ENCODE data around the gene ZNF22.

Gene ZNF22

GRCh38 chr10:45000752-45001380 is at the start of gene ZNF22:
Gene ZNF22 (plus strand): TSS chr10:45000923. CDS start chr10:45003369, 2,446 bp downstream.
- H3K27ac ChIP-seq (ENCODE audit: low read length), result no peak within 1 kb of the TSS
- WGBS (ENCODE audit: insufficient coverage, insufficient read length), result no CpG with 5 or more reads among the region's 79 CpGs
- no peaks in the 10 kb centered on the region; the same call in 1 of the 2 replicates for H3K36me3 ChIP-seq (ENCODE audit: control insufficient read depth, insufficient read depth, low read length)

GRCh38 chr10:44951576-44952226 is 49.0 kb upstream of the ZNF22 start:
- no peaks in the 10 kb centered on the region for H3K36me3 ChIP-seq (ENCODE audit: control insufficient read depth, insufficient read depth, low read length)
- H3K9me3 ChIP-seq (ENCODE audit: control insufficient read depth, insufficient read depth, low read length), result no peaks in the 10 kb centered on the region
- H3K27me3 ChIP-seq (ENCODE audit: control insufficient read depth, insufficient read depth, low read length), result no peaks in the 10 kb centered on the region
- H3K27ac ChIP-seq (ENCODE audit: low read length), result no peak overlapping the region
- DNase-seq (ENCODE audit: low read depth, low spot score), result no peak
- H3K4me1 ChIP-seq (ENCODE audit: control insufficient read depth, insufficient read depth, low read length), result peaks cover 3% of the 10 kb centered on the region
- no CpG with 5 or more reads among the region's 7 CpGs for WGBS (ENCODE audit: insufficient coverage, insufficient read length)
- H3K4me3 ChIP-seq (ENCODE audit: low read length), result no peak overlapping the region

More at GRCh38 chr10:45000752-45001380, at the start of gene ZNF22:
- Histone ChIP-seq H3K4me3 (ENCODE audit: low read length) (peak within 1 kb of the TSS; percentile 79), H3K4me1 (ENCODE audit: control insufficient read depth, insufficient read depth, low read length) (peaks cover 4% of the 10 kb centered on the region), H3K9me3 (ENCODE audit: control insufficient read depth, insufficient read depth, low read length) (no peaks in the 10 kb centered on the region), H3K27me3 (ENCODE audit: control insufficient read depth, insufficient read depth, low read length) (no peaks in the 10 kb centered on the region)
- DNase-seq (ENCODE audit: low read depth, low spot score), result no peak

- Histone ChIP-seq H3K4me3 (ENCODE audit: low read length) (no peak overlapping the region), H3K4me1 (ENCODE audit: control insufficient read depth, insufficient read depth, low read length) (peaks cover 3% of the 10 kb centered on the region), H3K27ac (ENCODE audit: low read length) (no peak overlapping the region), H3K9me3 (ENCODE audit: control insufficient read depth, insufficient read depth, low read length) (no peaks in the 10 kb centered on the region), H3K27me3 (ENCODE audit: control insufficient read depth, insufficient read depth, low read length) (no peaks in the 10 kb centered on the region), H3K36me3 (ENCODE audit: control insufficient read depth, insufficient read depth, low read length) (no peaks in the 10 kb centered on the region)
- no peak for DNase-seq (ENCODE audit: low read depth, low spot score)
- WGBS (ENCODE audit: insufficient coverage, insufficient read length), result no CpG with 5 or more reads among the region's 2 CpGs
These were observed 47.9 kb upstream of the ZNF22 start for GRCh38 chr10:44952779-44953231.

GRCh38 chr10:44954042-44954441 is 46.7 kb upstream of the ZNF22 start:
- DNase-seq (ENCODE audit: low read depth, low spot score), result no peak
- Histone ChIP-seq H3K4me1 (ENCODE audit: control insufficient read depth, insufficient read depth, low read length) (peaks cover 3% of the 10 kb centered on the region), H3K36me3 (ENCODE audit: control insufficient read depth, insufficient read depth, low read length) (no peaks in the 10 kb centered on the region), H3K4me3 (ENCODE audit: low read length) (no peak overlapping the region), H3K27me3 (ENCODE audit: control insufficient read depth, insufficient read depth, low read length) (no peaks in the 10 kb centered on the region), H3K9me3 (ENCODE audit: control insufficient read depth, insufficient read depth, low read length) (no peaks in the 10 kb centered on the region), H3K27ac (ENCODE audit: low read length) (no peak overlapping the region)

GRCh38 chr10:44954962-44955361 is 45.8 kb upstream of the ZNF22 start:
- Histone ChIP-seq H3K4me1 (ENCODE audit: control insufficient read depth, insufficient read depth, low read length) (peaks cover 3% of the 10 kb centered on the region), H3K27me3 (ENCODE audit: control insufficient read depth, insufficient read depth, low read length) (no peaks in the 10 kb centered on the region), H3K4me3 (ENCODE audit: low read length) (no peak overlapping the region), H3K9me3 (ENCODE audit: control insufficient read depth, insufficient read depth, low read length) (no peaks in the 10 kb centered on the region), H3K36me3 (ENCODE audit: control insufficient read depth, insufficient read depth, low read length) (no peaks in the 10 kb centered on the region), H3K27ac (ENCODE audit: low read length) (no peak overlapping the region)
- DNase-seq (ENCODE audit: low read depth, low spot score), result no peak

GRCh38 chr10:44955413-44956070 is 45.2 kb upstream of the ZNF22 start:
- DNase-seq (ENCODE audit: low read depth, low spot score), result no peak
- no peak overlapping the region for H3K27ac ChIP-seq (ENCODE audit: low read length)
- WGBS (ENCODE audit: insufficient coverage, insufficient read length), result no CpG with 5 or more reads among the region's 8 CpGs
- H3K36me3 ChIP-seq (ENCODE audit: control insufficient read depth, insufficient read depth, low read length), result no peaks in the 10 kb centered on the region
- H3K9me3 ChIP-seq (ENCODE audit: control insufficient read depth, insufficient read depth, low read length), result no peaks in the 10 kb centered on the region
- no peak overlapping the region for H3K4me3 ChIP-seq (ENCODE audit: low read length)
- H3K4me1 ChIP-seq (ENCODE audit: control insufficient read depth, insufficient read depth, low read length), result peaks cover 3% of the 10 kb centered on the region
- H3K27me3 ChIP-seq (ENCODE audit: control insufficient read depth, insufficient read depth, low read length), result no peaks in the 10 kb centered on the region

- no peaks in the 10 kb centered on the region for H3K36me3 ChIP-seq (ENCODE audit: control insufficient read depth, insufficient read depth, low read length)
- no peak for DNase-seq (ENCODE audit: low read depth, low spot score)
- no peak overlapping the region for H3K4me3 ChIP-seq (ENCODE audit: low read length)
- H3K27me3 ChIP-seq (ENCODE audit: control insufficient read depth, insufficient read depth, low read length), result no peaks in the 10 kb centered on the region
- peaks cover 3% of the 10 kb centered on the region; the same call in 1 of the 2 replicates for H3K4me1 ChIP-seq (ENCODE audit: control insufficient read depth, insufficient read depth, low read length)
- no CpG with 5 or more reads among the region's 4 CpGs for WGBS (ENCODE audit: insufficient coverage, insufficient read length)
- no peaks in the 10 kb centered on the region for H3K9me3 ChIP-seq (ENCODE audit: control insufficient read depth, insufficient read depth, low read length)
- H3K27ac ChIP-seq (ENCODE audit: low read length), result no peak overlapping the region
These were observed 44.5 kb upstream of the ZNF22 start for GRCh38 chr10:44956226-44956625.

GRCh38 chr10:44956717-44957706 is 43.7 kb upstream of the ZNF22 start:
- no peak for DNase-seq (ENCODE audit: low read depth, low spot score)
- WGBS (ENCODE audit: insufficient coverage, insufficient read length), result no CpG with 5 or more reads among the region's 4 CpGs
- H3K27me3 ChIP-seq (ENCODE audit: control insufficient read depth, insufficient read depth, low read length), result no peaks in the 10 kb centered on the region
- H3K4me3 ChIP-seq (ENCODE audit: low read length), result no peak overlapping the region
- H3K27ac ChIP-seq (ENCODE audit: low read length), result no peak overlapping the region
- no peaks in the 10 kb centered on the region for H3K36me3 ChIP-seq (ENCODE audit: control insufficient read depth, insufficient read depth, low read length)
- H3K9me3 ChIP-seq (ENCODE audit: control insufficient read depth, insufficient read depth, low read length), result no peaks in the 10 kb centered on the region
- H3K4me1 ChIP-seq (ENCODE audit: control insufficient read depth, insufficient read depth, low read length), result peaks cover 3% of the 10 kb centered on the region; the same call in 1 of the 2 replicates

- H3K27me3 ChIP-seq (ENCODE audit: control insufficient read depth, insufficient read depth, low read length), result no peaks in the 10 kb centered on the region
- no peak for DNase-seq (ENCODE audit: low read depth, low spot score)
- H3K36me3 ChIP-seq (ENCODE audit: control insufficient read depth, insufficient read depth, low read length), result no peaks in the 10 kb centered on the region
- H3K27ac ChIP-seq (ENCODE audit: low read length), result no peak overlapping the region
- H3K9me3 ChIP-seq (ENCODE audit: control insufficient read depth, insufficient read depth, low read length), result no peaks in the 10 kb centered on the region
- H3K4me1 ChIP-seq (ENCODE audit: control insufficient read depth, insufficient read depth, low read length), result 0 out of 2 replicates have a peak, but pooled peaks cover 1% of the 10 kb centered on the region
- no peak overlapping the region; the same call in 1 of the 2 replicates for H3K4me3 ChIP-seq (ENCODE audit: low read length)
- no CpG with 5 or more reads among the region's 5 CpGs for WGBS (ENCODE audit: insufficient coverage, insufficient read length)
These were observed 42.4 kb upstream of the ZNF22 start for GRCh38 chr10:44958196-44958897.
